ENCODE results near the gene SLC37A1. TPM values are rescaled to one million over a fixed set of nuclear protein-coding genes. Genes with fewer than 3 reads are reported as not detected.

Gene SLC37A1
- polyA plus RNA-seq, 4 donors = 30.0 to 80.7 (median 37.6) TPM

- DNase-seq = no peak
- 89 to 92% (median 90%) methylated on average over 8 of the region's 8 CpGs for WGBS, 3 donors
- no peak overlapping the region for H3K4me3 ChIP-seq (ENCODE audit: low read depth in 1 of 3, low read length in 3 of 3)
Measured at GRCh38 chr21:42562816-42563215, 49.2 kb downstream of the SLC37A1 start.

GRCh38 chr21:42563261-42563660 lies 49.6 kb downstream of the SLC37A1 start:
- Histone ChIP-seq H3K27ac (ENCODE audit: low read depth in 1 of 3, low read length in 2 of 3) (no peak overlapping the region), H3K4me1 (ENCODE audit: control insufficient read depth in 3 of 3, insufficient read depth in 2 of 3, low read depth in 1 of 3, low read length in 2 of 3) (peaks cover 0 to 21% (median 0%) of the 10 kb centered on the region in 3 donors), H3K9me3 (ENCODE audit: control insufficient read depth in 2 of 2, insufficient read depth in 1 of 2, low read depth in 1 of 2, low read length in 1 of 2) (no peaks in the 10 kb centered on the region), H3K27me3 (ENCODE audit: control insufficient read depth in 3 of 3, insufficient read depth in 3 of 3, low read length in 3 of 3) (no peaks in the 10 kb centered on the region), H3K4me3 (ENCODE audit: low read depth in 1 of 3, low read length in 3 of 3) (no peak overlapping the region), H3K36me3 (ENCODE audit: control insufficient read depth in 3 of 3, insufficient read depth in 2 of 3, low read depth in 1 of 3, low read length in 3 of 3) (peaks cover 17 to 91% (median 48%) of the 10 kb centered on the region in 3 donors)
- FAIRE-seq = no peak
- no peak for DNase-seq
- WGBS, 3 donors = 90 to 93% (median 92%) methylated on average over 10 of the region's 10 CpGs

More at GRCh38 chr21:42562816-42563215, 49.2 kb downstream of the SLC37A1 start:
- FAIRE-seq = no peak
- Histone ChIP-seq H3K27ac (ENCODE audit: low read depth in 1 of 3, low read length in 2 of 3) (peak overlapping the region in 1 of 3 donors; percentile 79), H3K9me3 (ENCODE audit: control insufficient read depth in 2 of 2, insufficient read depth in 1 of 2, low read depth in 1 of 2, low read length in 1 of 2) (no peaks in the 10 kb centered on the region), H3K27me3 (ENCODE audit: control insufficient read depth in 3 of 3, insufficient read depth in 3 of 3, low read length in 3 of 3) (no peaks in the 10 kb centered on the region), H3K36me3 (ENCODE audit: control insufficient read depth in 3 of 3, insufficient read depth in 2 of 3, low read depth in 1 of 3, low read length in 3 of 3) (peaks cover 17 to 89% (median 44%) of the 10 kb centered on the region in 3 donors), H3K4me1 (ENCODE audit: control insufficient read depth in 3 of 3, insufficient read depth in 2 of 3, low read depth in 1 of 3, low read length in 2 of 3) (peaks cover 0 to 21% (median 0%) of the 10 kb centered on the region in 3 donors)

- no peak overlapping the region for H3K27ac ChIP-seq (ENCODE audit: low read depth in 1 of 3, low read length in 2 of 3)
- H3K9me3 ChIP-seq (ENCODE audit: control insufficient read depth in 2 of 2, insufficient read depth in 1 of 2, low read depth in 1 of 2, low read length in 1 of 2) = no peaks in the 10 kb centered on the region
- H3K36me3 ChIP-seq (ENCODE audit: control insufficient read depth in 3 of 3, insufficient read depth in 2 of 3, low read depth in 1 of 3, low read length in 3 of 3) = peaks cover 21 to 93% (median 51%) of the 10 kb centered on the region in 3 donors
- peaks cover 0 to 21% (median 0%) of the 10 kb centered on the region in 3 donors for H3K4me1 ChIP-seq (ENCODE audit: control insufficient read depth in 3 of 3, insufficient read depth in 2 of 3, low read depth in 1 of 3, low read length in 2 of 3)
- no peak for DNase-seq
- no peak overlapping the region for H3K4me3 ChIP-seq (ENCODE audit: low read depth in 1 of 3, low read length in 3 of 3)
- WGBS, 3 donors = 86 to 96% (median 86%) methylated on average over 14 of the region's 14 CpGs
- H3K27me3 ChIP-seq (ENCODE audit: control insufficient read depth in 3 of 3, insufficient read depth in 3 of 3, low read length in 3 of 3) = no peaks in the 10 kb centered on the region
- FAIRE-seq = no peak
Measured at GRCh38 chr21:42563686-42564085, 50.0 kb downstream of the SLC37A1 start.

- Histone ChIP-seq H3K36me3 (ENCODE audit: control insufficient read depth in 3 of 3, insufficient read depth in 2 of 3, low read depth in 1 of 3, low read length in 3 of 3) (peaks cover 21 to 93% (median 54%) of the 10 kb centered on the region in 3 donors), H3K9me3 (ENCODE audit: control insufficient read depth in 2 of 2, insufficient read depth in 1 of 2, low read depth in 1 of 2, low read length in 1 of 2) (no peaks in the 10 kb centered on the region)
- no peak for DNase-seq
Measured at GRCh38 chr21:42564561-42564971, 50.9 kb downstream of the SLC37A1 start.

GRCh38 chr21:42565206-42565810 lies 51.7 kb downstream of the SLC37A1 start:
- WGBS, 3 donors = 88 to 94% (median 91%) methylated on average over 16 of the region's 16 CpGs
- no peaks in the 10 kb centered on the region for H3K27me3 ChIP-seq (ENCODE audit: control insufficient read depth in 3 of 3, insufficient read depth in 3 of 3, low read length in 3 of 3)
- H3K4me3 ChIP-seq (ENCODE audit: low read depth in 1 of 3, low read length in 3 of 3) = no peak overlapping the region
- H3K36me3 ChIP-seq (ENCODE audit: control insufficient read depth in 3 of 3, insufficient read depth in 2 of 3, low read depth in 1 of 3, low read length in 3 of 3) = peaks cover 18 to 92% (median 53%) of the 10 kb centered on the region in 3 donors
- no peak for DNase-seq
- H3K9me3 ChIP-seq (ENCODE audit: control insufficient read depth in 2 of 2, insufficient read depth in 1 of 2, low read depth in 1 of 2, low read length in 1 of 2) = no peaks in the 10 kb centered on the region
- FAIRE-seq = no peak
- peaks cover 0 to 21% (median 0%) of the 10 kb centered on the region in 3 donors for H3K4me1 ChIP-seq (ENCODE audit: control insufficient read depth in 3 of 3, insufficient read depth in 2 of 3, low read depth in 1 of 3, low read length in 2 of 3)
- no peak overlapping the region for H3K27ac ChIP-seq (ENCODE audit: low read depth in 1 of 3, low read length in 2 of 3)

More at GRCh38 chr21:42564561-42564971, 50.9 kb downstream of the SLC37A1 start:
- Histone ChIP-seq H3K27me3 (ENCODE audit: control insufficient read depth in 3 of 3, insufficient read depth in 3 of 3, low read length in 3 of 3) (no peaks in the 10 kb centered on the region), H3K4me3 (ENCODE audit: low read depth in 1 of 3, low read length in 3 of 3) (no peak overlapping the region), H3K4me1 (ENCODE audit: control insufficient read depth in 3 of 3, insufficient read depth in 2 of 3, low read depth in 1 of 3, low read length in 2 of 3) (peaks cover 0 to 21% (median 0%) of the 10 kb centered on the region in 3 donors), H3K27ac (ENCODE audit: low read depth in 1 of 3, low read length in 2 of 3) (no peak overlapping the region)
- FAIRE-seq = no peak
- 88 to 95% (median 94%) methylated on average over 16 to 17 of the region's 17 CpGs for WGBS, 3 donors

GRCh38 chr21:42565886-42566523 lies 52.4 kb downstream of the SLC37A1 start:
- Histone ChIP-seq H3K27ac (ENCODE audit: low read depth in 1 of 3, low read length in 2 of 3) (no peak overlapping the region), H3K4me1 (ENCODE audit: control insufficient read depth in 3 of 3, insufficient read depth in 2 of 3, low read depth in 1 of 3, low read length in 2 of 3) (peaks cover 0 to 20% (median 0%) of the 10 kb centered on the region in 3 donors), H3K27me3 (ENCODE audit: control insufficient read depth in 3 of 3, insufficient read depth in 3 of 3, low read length in 3 of 3) (no peaks in the 10 kb centered on the region), H3K9me3 (ENCODE audit: control insufficient read depth in 2 of 2, insufficient read depth in 1 of 2, low read depth in 1 of 2, low read length in 1 of 2) (no peaks in the 10 kb centered on the region), H3K4me3 (ENCODE audit: low read depth in 1 of 3, low read length in 3 of 3) (no peak overlapping the region), H3K36me3 (ENCODE audit: control insufficient read depth in 3 of 3, insufficient read depth in 2 of 3, low read depth in 1 of 3, low read length in 3 of 3) (peaks cover 18 to 92% (median 53%) of the 10 kb centered on the region in 3 donors)
- whole genome bisulfite sequencing, 3 donors = 91 to 96% (median 92%) methylated on average over 13 of the region's 13 CpGs
- FAIRE-seq (no peak), DNase-seq (no peak)

- FAIRE-seq (no peak), DNase-seq (no peak)
- H3K4me1 ChIP-seq (ENCODE audit: control insufficient read depth in 3 of 3, insufficient read depth in 2 of 3, low read depth in 1 of 3, low read length in 2 of 3) = peaks cover 0 to 14% (median 0%) of the 10 kb centered on the region in 3 donors
- H3K36me3 ChIP-seq (ENCODE audit: control insufficient read depth in 3 of 3, insufficient read depth in 2 of 3, low read depth in 1 of 3, low read length in 3 of 3) = peaks cover 19 to 94% (median 52%) of the 10 kb centered on the region in 3 donors
- no peak overlapping the region for H3K27ac ChIP-seq (ENCODE audit: low read depth in 1 of 3, low read length in 2 of 3)
- H3K4me3 ChIP-seq (ENCODE audit: low read depth in 1 of 3, low read length in 3 of 3) = no peak overlapping the region
- H3K27me3 ChIP-seq (ENCODE audit: control insufficient read depth in 3 of 3, insufficient read depth in 3 of 3, low read length in 3 of 3) = no peaks in the 10 kb centered on the region
- 91 to 94% (median 91%) methylated on average over 15 to 16 of the region's 16 CpGs for WGBS, 3 donors
- H3K9me3 ChIP-seq (ENCODE audit: control insufficient read depth in 2 of 2, insufficient read depth in 1 of 2, low read depth in 1 of 2, low read length in 1 of 2) = no peaks in the 10 kb centered on the region
Measured at GRCh38 chr21:42566524-42567213, 53.0 kb downstream of the SLC37A1 start.

GRCh38 chr21:42567214-42567555 lies 53.5 kb downstream of the SLC37A1 start:
- H3K9me3 ChIP-seq (ENCODE audit: control insufficient read depth in 2 of 2, insufficient read depth in 1 of 2, low read depth in 1 of 2, low read length in 1 of 2) = no peaks in the 10 kb centered on the region
- DNase-seq = no peak
- no peak overlapping the region for H3K27ac ChIP-seq (ENCODE audit: low read depth in 1 of 3, low read length in 2 of 3)
- no peak overlapping the region for H3K4me3 ChIP-seq (ENCODE audit: low read depth in 1 of 3, low read length in 3 of 3)
- H3K4me1 ChIP-seq (ENCODE audit: control insufficient read depth in 3 of 3, insufficient read depth in 2 of 3, low read depth in 1 of 3, low read length in 2 of 3) = peaks cover 0 to 8% (median 0%) of the 10 kb centered on the region in 3 donors
- WGBS, 3 donors = 84 to 96% (median 94%) methylated on average over 10 of the region's 10 CpGs
- FAIRE-seq = no peak
- H3K36me3 ChIP-seq (ENCODE audit: control insufficient read depth in 3 of 3, insufficient read depth in 2 of 3, low read depth in 1 of 3, low read length in 3 of 3) = peaks cover 19 to 97% (median 52%) of the 10 kb centered on the region in 3 donors
- H3K27me3 ChIP-seq (ENCODE audit: control insufficient read depth in 3 of 3, insufficient read depth in 3 of 3, low read length in 3 of 3) = no peaks in the 10 kb centered on the region

All from small intestine (tissue), 7 donors.